Upper lobe of left lung (tissue), 4 donors: Measurements from ENCODE around the gene FSTL5.

Experiments
- POLR2A ChIP-seq, 4 donors: fragments of 450-650 bp; IDR thresholded peaks; one replicate each; pipeline ENCODE4 v1.5.1; 2016 to 2017; ENCODE audit warnings: antibody characterized with exemption in 4 of 4, mild to moderate bottlenecking in 2 of 4
- POLR2AphosphoS5 ChIP-seq, 2 donors: sonication (generic); formaldehyde crosslinking; IDR thresholded peaks; one replicate each; pipeline ENCODE4 v1.5.1; 2017; ENCODE audit warnings: antibody characterized with exemption in 2 of 2
- TF ChIP-seq, protein P1 (sequence below), 6 experiments: fragments of 450-650 bp in 4 of 6; fragments of 200-600 bp in 2 of 6; sonication (generic) in 2 of 6; IDR thresholded peaks; one replicate each; pipeline ENCODE4 v1.5.1; 2016 to 2019; ENCODE audit warnings: antibody characterized with exemption in 6 of 6

DNA sequence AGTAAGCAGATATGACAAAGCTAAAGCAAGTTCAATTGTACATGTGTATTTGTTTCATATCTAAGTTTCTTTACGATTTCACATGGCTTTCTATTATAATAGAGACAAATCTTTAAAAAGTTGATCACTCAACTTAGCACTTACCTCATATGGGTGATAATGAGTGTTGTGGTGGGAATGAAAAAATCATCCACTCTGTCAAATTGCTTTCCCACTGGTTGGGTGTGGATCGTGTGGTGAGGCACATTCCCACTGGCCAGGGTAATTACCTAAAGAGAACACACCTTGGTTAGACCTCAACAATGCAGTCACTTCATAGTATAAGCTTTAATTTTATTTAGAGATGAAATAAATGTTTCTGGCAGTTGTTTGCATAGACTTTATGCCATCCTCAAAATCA, 708.9 kb downstream of the FSTL5 start:
- TF ChIP-seq POLR2A (IDR thresholded peaks at IDR 0.05) (no peak), POLR2AphosphoS5 (IDR thresholded peaks at IDR 0.05) (no peak)
- TF ChIP-seq, protein P1, sequence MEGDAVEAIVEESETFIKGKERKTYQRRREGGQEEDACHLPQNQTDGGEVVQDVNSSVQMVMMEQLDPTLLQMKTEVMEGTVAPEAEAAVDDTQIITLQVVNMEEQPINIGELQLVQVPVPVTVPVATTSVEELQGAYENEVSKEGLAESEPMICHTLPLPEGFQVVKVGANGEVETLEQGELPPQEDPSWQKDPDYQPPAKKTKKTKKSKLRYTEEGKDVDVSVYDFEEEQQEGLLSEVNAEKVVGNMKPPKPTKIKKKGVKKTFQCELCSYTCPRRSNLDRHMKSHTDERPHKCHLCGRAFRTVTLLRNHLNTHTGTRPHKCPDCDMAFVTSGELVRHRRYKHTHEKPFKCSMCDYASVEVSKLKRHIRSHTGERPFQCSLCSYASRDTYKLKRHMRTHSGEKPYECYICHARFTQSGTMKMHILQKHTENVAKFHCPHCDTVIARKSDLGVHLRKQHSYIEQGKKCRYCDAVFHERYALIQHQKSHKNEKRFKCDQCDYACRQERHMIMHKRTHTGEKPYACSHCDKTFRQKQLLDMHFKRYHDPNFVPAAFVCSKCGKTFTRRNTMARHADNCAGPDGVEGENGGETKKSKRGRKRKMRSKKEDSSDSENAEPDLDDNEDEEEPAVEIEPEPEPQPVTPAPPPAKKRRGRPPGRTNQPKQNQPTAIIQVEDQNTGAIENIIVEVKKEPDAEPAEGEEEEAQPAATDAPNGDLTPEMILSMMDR (IDR thresholded peaks at IDR 0.05): no peak
